Gastroesophageal sphincter (tissue), 4 donors: ENCODE results near the gene CNEP1R1. TPM values are rescaled to one million over a fixed set of nuclear protein-coding genes. Genes with fewer than 3 reads are reported as not detected.

Experiments
- ATAC-seq: fragments of 150-250 bp; one replicate; pipeline ENCODE4 v1.9.1; 2016; ENCODE audit warnings: mild to moderate bottlenecking, moderate library complexity
- H3K27ac ChIP-seq, 4 donors: fragments of 200-600 bp; sonication (generic) in 3 of 4; 1 replicate in 3 of 4; 2 replicates in 1 of 4; pipeline ENCODE4 v1.5.1; 2016 to 2019
- H3K27me3 ChIP-seq: fragments of 200-600 bp; sonication (generic); one replicate; pipeline ENCODE4 v1.5.1; 2019
- H3K36me3 ChIP-seq, 2 donors: fragments of 200-600 bp; sonication (generic); one replicate each; pipeline ENCODE4 v1.5.1; 2019; ENCODE audit warnings: control low read depth in 1 of 2
- H3K4me1 ChIP-seq, 3 donors: fragments of 200-600 bp; sonication (generic); 1 replicate in 2 of 3; 2 replicates in 1 of 3; pipeline ENCODE4 v1.5.1; 2016 to 2019; ENCODE audit warnings: control low read depth in 2 of 3
- H3K4me3 ChIP-seq, 2 donors: fragments of 200-600 bp; sonication (generic); one replicate each; pipeline ENCODE4 v1.5.1; 2019; ENCODE audit warnings: mild to moderate bottlenecking in 1 of 2, moderate library complexity in 1 of 2
- H3K9me3 ChIP-seq, 3 donors: fragments of 200-600 bp; sonication (generic); one replicate each; pipeline ENCODE4 v1.5.1; 2017 to 2019; ENCODE audit warnings: control low read depth in 2 of 3
- CTCF ChIP-seq, 4 experiments: fragments of 200-600 bp in 2 of 4; fragments of 450-650 bp in 2 of 4; sonication (generic) in 1 of 4; IDR thresholded peaks; one replicate each; pipeline ENCODE4 v1.5.1; 2017 to 2019; ENCODE audit warnings: antibody characterized with exemption in 4 of 4, mild to moderate bottlenecking in 2 of 4, moderate library complexity in 2 of 4
- EP300 ChIP-seq: sonication (generic); formaldehyde crosslinking; IDR thresholded peaks from one replicate; pipeline ENCODE4 v1.6.1; 2017; ENCODE audit warnings: antibody characterized with exemption, mild to moderate bottlenecking
- POLR2A ChIP-seq, 2 donors: fragments of 450-650 bp; IDR thresholded peaks; one replicate each; pipeline ENCODE4 v1.6.1; 2017; ENCODE audit warnings: antibody characterized with exemption in 2 of 2, mild to moderate bottlenecking in 2 of 2, moderate library complexity in 1 of 2
- POLR2AphosphoS5 ChIP-seq: sonication (generic); formaldehyde crosslinking; IDR thresholded peaks from one replicate; pipeline ENCODE4 v1.6.1; 2017; ENCODE audit warnings: antibody characterized with exemption
- WGBS, 2 donors: methylation state at CpG; one replicate each; pipeline ENCODE4 v1.1.5; 2018; ENCODE audit warnings: low coverage in 1 of 2; 5-methylcytosine and 5-hydroxymethylcytosine counted together
- total RNA-seq, 4 donors: library from RNA; depleted of rRNA; stranded (reverse); fragments of >200 nt; gene quantifications; one replicate each; pipeline ENCODE4 v1.1.0, GENCODE V29; 2016

CNEP1R1 gene
- total RNA-seq, 4 donors from 2014 or later: 11.6 to 21.8 (median 15.5) TPM

GRCh38 chr16:50065624-50066481 is 40.8 kb downstream of the CNEP1R1 start, which contains the start of gene HEATR3:
Gene HEATR3 (plus strand): TSS chr16:50065970. CDS start chr16:50066132, 162 bp downstream.
- peak within 1 kb of the TSS; percentile 71 to 98 (median 96) for H3K27ac ChIP-seq
- peak within 1 kb of the TSS; percentile 60 to 84 for H3K4me3 ChIP-seq
- H3K27me3 ChIP-seq: no peaks in the 10 kb centered on the region
- peak; percentile 44 to 49 for TF ChIP-seq POLR2A (IDR thresholded peaks at IDR 0.05)
- TF ChIP-seq CTCF (IDR thresholded peaks at IDR 0.05): peak in 1 of 4 experiments; percentile 43
- no peak for TF ChIP-seq EP300
- peak; percentile 70 for TF ChIP-seq POLR2AphosphoS5
- H3K36me3 ChIP-seq: peaks cover 0 to 17% of the 10 kb centered on the region in 2 donors
- H3K4me1 ChIP-seq: peaks cover 6 to 34% (median 7%) of the 10 kb centered on the region in 3 donors
- 6 to 17% methylated on average over 6 to 7 of the region's 91 CpGs for WGBS, 2 donors
- H3K9me3 ChIP-seq: no peaks in the 10 kb centered on the region
- peak; percentile 94 for ATAC-seq

GRCh38 chr16:50066482-50067289 is 41.7 kb downstream of the CNEP1R1 start:
- peaks cover 6 to 34% (median 7%) of the 10 kb centered on the region in 3 donors for H3K4me1 ChIP-seq
- no peaks in the 10 kb centered on the region for H3K27me3 ChIP-seq
- TF ChIP-seq CTCF (IDR thresholded peaks at IDR 0.05): peak in 1 of 4 experiments; percentile 26
- no peak for TF ChIP-seq POLR2A (IDR thresholded peaks at IDR 0.05)
- H3K4me3 ChIP-seq: peak overlapping the region; percentile 60 to 84
- 29 to 40% methylated on average over 13 to 18 of the region's 34 CpGs for WGBS, 2 donors
- peaks cover 0 to 21% of the 10 kb centered on the region in 2 donors for H3K36me3 ChIP-seq
- no peaks in the 10 kb centered on the region for H3K9me3 ChIP-seq
- no peak for ATAC-seq
- peak overlapping the region; percentile 71 to 98 (median 96) for H3K27ac ChIP-seq

- TF ChIP-seq CTCF (IDR thresholded peaks at IDR 0.05) (peak in 3 of 4 experiments; percentile 27 to 43 (median 43)), POLR2AphosphoS5 (no peak), EP300 (no peak)
- H3K27ac ChIP-seq: no peak overlapping the region
Observed at GRCh38 chr16:50067290-50067853, 42.3 kb downstream of the CNEP1R1 start.

GRCh38 chr16:50068550-50068949 is 43.5 kb downstream of the CNEP1R1 start:
- no peak for ATAC-seq
- Histone ChIP-seq H3K27ac (peak overlapping the region in 3 of 4 donors; percentile 15 to 53 (median 33)), H3K4me3 (no peak overlapping the region), H3K27me3 (no peaks in the 10 kb centered on the region), H3K36me3 (peaks cover 0 to 28% of the 10 kb centered on the region in 2 donors), H3K9me3 (no peaks in the 10 kb centered on the region), H3K4me1 (peaks cover 6 to 34% (median 7%) of the 10 kb centered on the region in 3 donors)
- 15 to 53% methylated on average over 3 to 4 of the region's 4 CpGs for WGBS, 2 donors
- TF ChIP-seq EP300: no peak
- TF ChIP-seq POLR2A (IDR thresholded peaks at IDR 0.05): no peak
- no peak for TF ChIP-seq CTCF (IDR thresholded peaks at IDR 0.05)
- TF ChIP-seq POLR2AphosphoS5: no peak

More at GRCh38 chr16:50067290-50067853, 42.3 kb downstream of the CNEP1R1 start:
- WGBS, 2 donors: 13 to 34% methylated on average over 2 to 3 of the region's 3 CpGs
- peaks cover 0 to 21% of the 10 kb centered on the region in 2 donors for H3K36me3 ChIP-seq
- peak overlapping the region in 1 of 2 donors; percentile 84 for H3K4me3 ChIP-seq
- H3K9me3 ChIP-seq: no peaks in the 10 kb centered on the region
- no peaks in the 10 kb centered on the region for H3K27me3 ChIP-seq
- H3K4me1 ChIP-seq: peaks cover 6 to 34% (median 7%) of the 10 kb centered on the region in 3 donors
- no peak for ATAC-seq
